Neutrophil (primary cell): Measurements from ENCODE around the gene NTSR2.

Experiments
- H3K27ac ChIP-seq: fragments of 200-600 bp; sonication (generic); 2 replicates; pipeline ENCODE4 v1.5.1; 2016; ENCODE audit warnings: mild to moderate bottlenecking, moderate library complexity
- H3K27me3 ChIP-seq: fragments of 200-600 bp; sonication (generic); 2 replicates; pipeline ENCODE4 v1.6.0; 2016; ENCODE audit warnings: mild to moderate bottlenecking
- H3K36me3 ChIP-seq: fragments of 200-600 bp; sonication (generic); 2 replicates; pipeline ENCODE4 v1.5.1; 2017
- H3K4me1 ChIP-seq, 2 experiments: fragments of 200-600 bp in 1 of 2; sonication (generic) in 1 of 2; 1 replicate in 1 of 2; 2 replicates in 1 of 2; pipeline versions ENCODE4 v1.5.1 to v1.6.1; 2013 to 2016; ENCODE audit warnings: low read depth in 1 of 2, low read length in 1 of 2, mild to moderate bottlenecking in 1 of 2, moderate library complexity in 1 of 2; ENCODE audit not compliant: control insufficient read depth in 1 of 2, insufficient read depth in 1 of 2
- H3K4me3 ChIP-seq, 2 experiments: fragments of 200-600 bp in 1 of 2; sonication (generic) in 1 of 2; 1 replicate in 1 of 2; 2 replicates in 1 of 2; pipeline ENCODE4 v1.5.1; 2013 to 2016; ENCODE audit warnings: low read depth in 1 of 2, low read length in 1 of 2, mild to moderate bottlenecking in 1 of 2, moderate library complexity in 1 of 2
- H3K9me3 ChIP-seq: fragments of 200-600 bp; sonication (generic); 2 replicates; pipeline ENCODE4 v1.5.1; 2016
- TF ChIP-seq, protein P1 (sequence below): fragments of 200-600 bp; sonication (generic); IDR thresholded peaks from 2 replicates; pipeline ENCODE4 v1.5.1; 2016; ENCODE audit warnings: antibody characterized with exemption

Gene NTSR2

DNA sequence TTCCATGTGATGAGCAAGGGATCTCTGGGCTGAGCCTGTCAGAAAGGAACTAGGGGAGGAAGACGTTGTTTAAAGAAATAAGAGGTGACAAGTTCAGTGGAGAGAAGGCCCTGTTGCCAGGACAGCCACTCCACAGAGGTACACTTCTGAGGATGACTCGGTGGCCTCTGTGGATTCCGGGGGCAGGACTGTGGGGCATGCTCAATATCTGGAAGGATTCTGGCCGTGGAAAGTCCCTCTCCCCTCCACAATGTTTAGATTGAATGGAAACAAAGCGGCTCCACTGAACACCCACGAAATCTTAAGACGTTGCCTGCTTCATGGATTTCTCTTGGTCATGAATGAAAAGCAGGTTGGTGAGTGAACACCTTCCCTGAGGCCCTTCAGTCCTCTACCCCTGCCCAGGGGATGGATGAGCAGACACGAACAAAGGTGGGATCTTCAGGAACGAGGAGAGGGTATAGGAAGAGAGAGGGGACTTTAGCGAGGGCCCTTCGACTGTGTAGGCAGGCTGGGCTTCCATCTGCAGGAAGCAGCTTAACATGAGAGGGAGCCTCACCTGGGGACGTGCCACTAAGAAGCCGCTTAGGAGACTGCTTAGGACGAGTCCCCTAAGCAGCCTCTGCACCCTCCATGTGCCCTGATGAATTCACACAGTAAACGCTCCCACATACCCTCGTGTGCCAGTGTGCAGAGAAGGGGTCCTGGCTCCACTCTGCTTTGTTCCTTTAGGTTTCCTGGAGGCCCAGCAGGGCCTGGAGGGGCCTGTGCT lies 1.9 kb downstream of the NTSR2 start:
- Histone ChIP-seq H3K36me3 (no peaks in the 10 kb centered on the region), H3K9me3 (no peaks in the 10 kb centered on the region), H3K27me3 (peaks cover 57% of the 10 kb centered on the region), H3K27ac (no peak overlapping the region), H3K4me3 (no peak overlapping the region), H3K4me1 (no peaks in the 10 kb centered on the region)
- TF ChIP-seq, protein P1, sequence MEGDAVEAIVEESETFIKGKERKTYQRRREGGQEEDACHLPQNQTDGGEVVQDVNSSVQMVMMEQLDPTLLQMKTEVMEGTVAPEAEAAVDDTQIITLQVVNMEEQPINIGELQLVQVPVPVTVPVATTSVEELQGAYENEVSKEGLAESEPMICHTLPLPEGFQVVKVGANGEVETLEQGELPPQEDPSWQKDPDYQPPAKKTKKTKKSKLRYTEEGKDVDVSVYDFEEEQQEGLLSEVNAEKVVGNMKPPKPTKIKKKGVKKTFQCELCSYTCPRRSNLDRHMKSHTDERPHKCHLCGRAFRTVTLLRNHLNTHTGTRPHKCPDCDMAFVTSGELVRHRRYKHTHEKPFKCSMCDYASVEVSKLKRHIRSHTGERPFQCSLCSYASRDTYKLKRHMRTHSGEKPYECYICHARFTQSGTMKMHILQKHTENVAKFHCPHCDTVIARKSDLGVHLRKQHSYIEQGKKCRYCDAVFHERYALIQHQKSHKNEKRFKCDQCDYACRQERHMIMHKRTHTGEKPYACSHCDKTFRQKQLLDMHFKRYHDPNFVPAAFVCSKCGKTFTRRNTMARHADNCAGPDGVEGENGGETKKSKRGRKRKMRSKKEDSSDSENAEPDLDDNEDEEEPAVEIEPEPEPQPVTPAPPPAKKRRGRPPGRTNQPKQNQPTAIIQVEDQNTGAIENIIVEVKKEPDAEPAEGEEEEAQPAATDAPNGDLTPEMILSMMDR, result no peak

DNA sequence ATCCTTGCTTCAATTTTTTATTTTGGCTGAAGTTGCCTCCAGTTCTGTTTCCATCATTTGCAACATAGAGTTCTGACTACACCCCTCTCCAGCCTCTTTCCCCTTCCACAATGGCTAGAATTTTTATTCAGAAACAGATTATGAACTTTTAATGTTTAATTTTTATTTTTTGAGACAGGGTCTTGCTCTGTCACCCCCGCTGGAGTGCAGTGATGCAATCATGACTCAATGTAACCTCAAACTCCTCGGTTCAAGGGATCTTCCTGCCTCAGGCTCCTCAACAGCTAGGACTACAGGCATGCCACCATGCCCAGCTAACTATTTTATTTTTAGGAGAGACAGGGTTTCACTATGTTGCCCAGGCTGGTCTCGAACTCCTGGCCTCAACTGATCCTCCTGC lies 2.8 kb downstream of the NTSR2 start:
- TF ChIP-seq, protein P1, result no peak

DNA sequence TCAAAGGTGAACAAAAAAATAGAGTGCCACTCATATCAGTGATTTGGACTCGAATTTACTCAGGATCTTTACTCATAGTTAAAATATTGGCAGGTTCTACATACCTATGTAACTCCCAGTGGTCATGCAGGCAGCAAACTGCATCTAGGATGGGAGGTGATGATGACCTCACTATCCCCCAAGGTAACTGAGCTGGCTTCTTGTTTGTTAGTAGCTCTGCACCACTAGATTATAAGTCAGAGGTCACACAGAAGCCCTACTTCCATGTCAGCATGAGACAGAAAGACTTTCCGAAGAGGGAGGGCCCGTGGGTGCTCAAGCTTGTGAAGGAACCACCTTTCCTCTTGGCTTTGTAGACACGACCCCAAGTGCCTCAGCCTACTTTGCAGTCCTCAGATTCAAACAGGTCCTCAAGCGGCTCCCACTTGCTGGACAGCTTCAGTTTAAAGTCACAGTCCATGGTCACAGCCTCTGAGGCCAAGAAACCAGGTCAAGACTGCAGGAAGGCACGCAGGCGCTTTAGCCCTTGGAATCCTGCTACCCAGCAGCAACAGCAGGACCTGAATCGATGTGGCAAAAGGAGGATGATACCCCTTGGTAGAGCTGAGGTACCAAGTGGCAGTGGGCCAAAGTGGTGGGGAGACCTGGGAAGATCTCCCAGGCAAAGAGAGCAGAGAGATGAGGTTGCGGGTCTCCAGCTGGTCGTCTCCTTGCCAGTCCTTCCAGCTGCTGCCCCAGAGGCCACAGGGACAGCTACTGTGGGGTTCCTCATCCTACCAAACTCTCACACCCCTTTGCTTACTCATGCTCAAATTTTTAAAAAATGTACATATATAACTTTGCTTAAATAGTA lies 4.3 kb downstream of the NTSR2 start:
- H3K9me3 ChIP-seq, result no peaks in the 10 kb centered on the region
- H3K27ac ChIP-seq, result no peak overlapping the region
- TF ChIP-seq, protein P1, result no peak
- no peak overlapping the region for H3K4me3 ChIP-seq
- H3K4me1 ChIP-seq, result no peaks in the 10 kb centered on the region
- peaks cover 38% of the 10 kb centered on the region for H3K27me3 ChIP-seq
- H3K36me3 ChIP-seq, result no peaks in the 10 kb centered on the region

More for the DNA sequence above, 2.8 kb downstream of the NTSR2 start:
- Histone ChIP-seq H3K27me3 (peaks cover 50% of the 10 kb centered on the region), H3K9me3 (no peaks in the 10 kb centered on the region), H3K36me3 (no peaks in the 10 kb centered on the region), H3K4me3 (no peak overlapping the region), H3K27ac (no peak overlapping the region), H3K4me1 (no peaks in the 10 kb centered on the region)

DNA sequence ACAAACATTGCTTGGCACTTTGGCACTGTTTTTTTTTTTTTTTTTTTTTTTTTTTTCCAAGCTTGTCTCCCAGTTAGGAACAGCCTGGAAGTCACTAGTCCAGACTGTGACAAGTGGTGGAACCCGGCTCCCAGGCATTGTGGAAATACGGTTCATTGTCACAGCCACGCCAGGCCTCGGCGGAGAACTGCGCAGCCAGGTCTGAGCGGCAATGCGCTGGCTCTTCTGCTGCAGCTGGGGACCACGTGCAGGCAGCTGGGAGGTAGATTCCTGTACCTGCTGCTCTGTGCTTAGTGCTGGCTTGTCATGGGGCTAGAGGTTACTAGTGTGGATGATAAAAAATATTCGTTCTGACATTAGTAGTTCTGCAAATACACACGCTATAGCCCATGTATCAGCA lies 5.0 kb downstream of the NTSR2 start:
- H3K27me3 ChIP-seq, result peaks cover 31% of the 10 kb centered on the region
- H3K4me3 ChIP-seq, result no peak overlapping the region
- TF ChIP-seq, protein P1, result no peak
- H3K27ac ChIP-seq, result no peak overlapping the region
- H3K4me1 ChIP-seq, result no peaks in the 10 kb centered on the region
- H3K36me3 ChIP-seq, result no peaks in the 10 kb centered on the region
- no peaks in the 10 kb centered on the region for H3K9me3 ChIP-seq

DNA sequence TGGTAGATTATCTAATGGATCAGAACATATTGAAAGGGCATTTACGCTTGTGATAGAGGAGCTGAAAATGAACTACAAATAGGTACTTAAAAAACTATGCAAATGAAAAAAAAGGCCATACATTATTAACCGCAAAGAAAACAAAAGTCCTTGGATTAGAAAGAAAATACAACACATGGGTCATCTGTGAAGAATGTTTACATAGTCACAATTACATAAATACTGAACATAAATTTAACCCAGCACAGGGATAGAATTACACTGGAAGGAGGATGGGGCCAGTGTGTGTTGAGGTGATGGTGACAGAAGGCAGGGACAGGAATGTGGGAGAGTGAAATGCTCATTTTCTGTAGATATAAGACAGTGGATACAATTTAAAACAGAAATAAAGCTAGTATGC lies 6.6 kb downstream of the NTSR2 start:
- H3K27me3 ChIP-seq, result peaks cover 15% of the 10 kb centered on the region
- TF ChIP-seq, protein P1, result no peak
- no peak overlapping the region for H3K4me3 ChIP-seq

More for the DNA sequence above, 6.6 kb downstream of the NTSR2 start:
- Histone ChIP-seq H3K4me1 (no peaks in the 10 kb centered on the region), H3K27ac (no peak overlapping the region), H3K9me3 (no peaks in the 10 kb centered on the region), H3K36me3 (no peaks in the 10 kb centered on the region)
